ENCODE data around the gene CSH2. TPM values are rescaled to one million over a fixed set of nuclear protein-coding genes. Genes with fewer than 3 reads are reported as not detected.
"Not testable (repeated sequence)": the region's sequence is repeated elsewhere in the genome, so short reads cannot be mapped to it uniquely, and the experiment has no call there.

Gene CSH2
- total RNA-seq, 5 donors from 2014 or later (not counting 1 experiment from before 2014, with no cell fraction given), result not detected

- CTCF ChIA-PET, result interaction anchor here in 1 of 2 donors (0.6 kb wide), 1 partner anchor 148 kb away, joined by 5 read pairs; no protein-coding TSS in a partner anchor
- Histone ChIP-seq H3K4me3 (ENCODE audit: control insufficient read depth in 1 of 2, extremely low read depth in 1 of 2, low read length in 1 of 2) (no peak overlapping the region), H3K36me3 (ENCODE audit: control insufficient read depth in 2 of 2, extremely low read depth in 1 of 2, insufficient read depth in 1 of 2, low read length in 1 of 2) (no peaks in the 10 kb centered on the region), H3K27me3 (replicated peaks in 1 of 2; ENCODE audit: control insufficient read depth in 2 of 2, extremely low read depth in 1 of 2, insufficient read depth in 2 of 2, low read length in 1 of 2) (peaks cover 0 to 23% of the 10 kb centered on the region in 2 experiments), H3K27ac (ENCODE audit: low read length) (no peak overlapping the region), H3K9me3 (no peaks in the 10 kb centered on the region), H3K4me1 (ENCODE audit: control insufficient read depth in 1 of 2, extremely low read depth in 1 of 2, insufficient read depth in 2 of 2, low read length in 2 of 2) (peaks cover 0 to 3% of the 10 kb centered on the region in 2 experiments)
- no peak overlapping the region for H3K4me3 Mint-ChIP-seq
- H3K27ac Mint-ChIP-seq, result no peak overlapping the region
- no peaks in the 10 kb centered on the region for H3K27me3 Mint-ChIP-seq
- POLR2A ChIA-PET, result no interaction called here
- no peaks in the 10 kb centered on the region for H3K36me3 Mint-ChIP-seq
- H3K9me3 Mint-ChIP-seq, result no peaks in the 10 kb centered on the region
- peaks cover 0 to 1% (median 0%) of the 10 kb centered on the region in 3 donors for H3K4me1 Mint-ChIP-seq
- WGBS (ENCODE audit: insufficient coverage), result 86% methylated on average over 7 of the region's 12 CpGs
- DNase-seq (no peak), ATAC-seq (replicated peaks in 1 of 4) (no peak)
Measured at GRCh38 chr17:63880706-63881105, 7.2 kb upstream of the CSH2 start.

- ChIA-PET CTCF (interaction anchor here in 1 of 2 donors (0.6 kb wide), 1 partner anchor 9 kb away, joined by 3 read pairs; no protein-coding TSS in a partner anchor), POLR2A (interaction anchor here in 1 of 2 donors (0.6 kb wide), 1 partner anchor 309 kb away, joined by 6 read pairs; no protein-coding TSS in a partner anchor)
- H3K4me1 ChIP-seq (ENCODE audit: control insufficient read depth in 1 of 2, extremely low read depth in 1 of 2, insufficient read depth in 2 of 2, low read length in 2 of 2); H3K27ac ChIP-seq (ENCODE audit: low read length); H3K36me3 Mint-ChIP-seq; H3K36me3 ChIP-seq (ENCODE audit: control insufficient read depth in 2 of 2, extremely low read depth in 1 of 2, insufficient read depth in 1 of 2, low read length in 1 of 2); H3K27me3 Mint-ChIP-seq; H3K9me3 ChIP-seq; ATAC-seq (replicated peaks in 1 of 4); H3K27ac Mint-ChIP-seq; DNase-seq; H3K9me3 Mint-ChIP-seq; H3K4me3 ChIP-seq (ENCODE audit: control insufficient read depth in 1 of 2, extremely low read depth in 1 of 2, low read length in 1 of 2); H3K4me1 Mint-ChIP-seq; H3K4me3 Mint-ChIP-seq: not testable (repeated sequence)
- peaks cover 0 to 23% of the 10 kb centered on the region in 2 experiments for H3K27me3 ChIP-seq (replicated peaks in 1 of 2; ENCODE audit: control insufficient read depth in 2 of 2, extremely low read depth in 1 of 2, insufficient read depth in 2 of 2, low read length in 1 of 2)
- 81% methylated on average over 5 of the region's 9 CpGs for WGBS (ENCODE audit: insufficient coverage)
Measured at GRCh38 chr17:63878413-63878812, 4.9 kb upstream of the CSH2 start.

GRCh38 chr17:63874693-63875092 is 1.2 kb upstream of the CSH2 start:
- H3K27ac ChIP-seq (ENCODE audit: low read length); CTCF ChIA-PET; ATAC-seq (replicated peaks in 1 of 4); H3K4me1 ChIP-seq (ENCODE audit: control insufficient read depth in 1 of 2, extremely low read depth in 1 of 2, insufficient read depth in 2 of 2, low read length in 2 of 2); H3K4me1 Mint-ChIP-seq; H3K9me3 Mint-ChIP-seq; H3K4me3 ChIP-seq (ENCODE audit: control insufficient read depth in 1 of 2, extremely low read depth in 1 of 2, low read length in 1 of 2); H3K9me3 ChIP-seq; H3K27me3 Mint-ChIP-seq; POLR2A ChIA-PET; H3K4me3 Mint-ChIP-seq; H3K27me3 ChIP-seq (replicated peaks in 1 of 2; ENCODE audit: control insufficient read depth in 2 of 2, extremely low read depth in 1 of 2, insufficient read depth in 2 of 2, low read length in 1 of 2); H3K36me3 Mint-ChIP-seq; DNase-seq; H3K36me3 ChIP-seq (ENCODE audit: control insufficient read depth in 2 of 2, extremely low read depth in 1 of 2, insufficient read depth in 1 of 2, low read length in 1 of 2); H3K27ac Mint-ChIP-seq: not testable (repeated sequence)
- WGBS (ENCODE audit: insufficient coverage), result no CpG with 5 or more reads among the region's 6 CpGs

GRCh38 chr17:63874061-63874626 is 667 bp upstream of the CSH2 start:
- POLR2A ChIA-PET; H3K27me3 Mint-ChIP-seq; H3K36me3 ChIP-seq (ENCODE audit: control insufficient read depth in 2 of 2, extremely low read depth in 1 of 2, insufficient read depth in 1 of 2, low read length in 1 of 2); H3K27me3 ChIP-seq (replicated peaks in 1 of 2; ENCODE audit: control insufficient read depth in 2 of 2, extremely low read depth in 1 of 2, insufficient read depth in 2 of 2, low read length in 1 of 2); H3K9me3 ChIP-seq; H3K4me1 Mint-ChIP-seq; CTCF ChIA-PET; H3K36me3 Mint-ChIP-seq; H3K4me1 ChIP-seq (ENCODE audit: control insufficient read depth in 1 of 2, extremely low read depth in 1 of 2, insufficient read depth in 2 of 2, low read length in 2 of 2); ATAC-seq (replicated peaks in 1 of 4); DNase-seq; H3K27ac Mint-ChIP-seq; H3K4me3 ChIP-seq (ENCODE audit: control insufficient read depth in 1 of 2, extremely low read depth in 1 of 2, low read length in 1 of 2); H3K9me3 Mint-ChIP-seq; H3K4me3 Mint-ChIP-seq; H3K27ac ChIP-seq (ENCODE audit: low read length): not testable (repeated sequence)
- WGBS (ENCODE audit: insufficient coverage), result no CpG with 5 or more reads among the region's 8 CpGs

- H3K9me3 Mint-ChIP-seq; DNase-seq; ATAC-seq (replicated peaks in 1 of 4); H3K27me3 ChIP-seq (replicated peaks in 1 of 2; ENCODE audit: control insufficient read depth in 2 of 2, extremely low read depth in 1 of 2, insufficient read depth in 2 of 2, low read length in 1 of 2); H3K4me1 ChIP-seq (ENCODE audit: control insufficient read depth in 1 of 2, extremely low read depth in 1 of 2, insufficient read depth in 2 of 2, low read length in 2 of 2); POLR2A ChIA-PET; H3K36me3 ChIP-seq (ENCODE audit: control insufficient read depth in 2 of 2, extremely low read depth in 1 of 2, insufficient read depth in 1 of 2, low read length in 1 of 2); H3K4me3 Mint-ChIP-seq; H3K4me3 ChIP-seq (ENCODE audit: control insufficient read depth in 1 of 2, extremely low read depth in 1 of 2, low read length in 1 of 2); H3K36me3 Mint-ChIP-seq; H3K27ac Mint-ChIP-seq; H3K9me3 ChIP-seq; H3K27me3 Mint-ChIP-seq; H3K4me1 Mint-ChIP-seq; H3K27ac ChIP-seq (ENCODE audit: low read length); CTCF ChIA-PET: not testable (repeated sequence)
- no CpG with 5 or more reads among the region's 15 CpGs for WGBS (ENCODE audit: insufficient coverage)
Measured at GRCh38 chr17:63871646-63872365, 1.7 kb downstream of the CSH2 start.

GRCh38 chr17:63870292-63870665 is 3.2 kb downstream of the CSH2 start:
- H3K27ac Mint-ChIP-seq; H3K36me3 Mint-ChIP-seq; H3K9me3 ChIP-seq; H3K4me3 ChIP-seq (ENCODE audit: control insufficient read depth in 1 of 2, extremely low read depth in 1 of 2, low read length in 1 of 2); ATAC-seq (replicated peaks in 1 of 4); H3K27me3 Mint-ChIP-seq; H3K36me3 ChIP-seq (ENCODE audit: control insufficient read depth in 2 of 2, extremely low read depth in 1 of 2, insufficient read depth in 1 of 2, low read length in 1 of 2); H3K4me3 Mint-ChIP-seq; DNase-seq; H3K4me1 Mint-ChIP-seq; H3K4me1 ChIP-seq (ENCODE audit: control insufficient read depth in 1 of 2, extremely low read depth in 1 of 2, insufficient read depth in 2 of 2, low read length in 2 of 2); H3K27me3 ChIP-seq (replicated peaks in 1 of 2; ENCODE audit: control insufficient read depth in 2 of 2, extremely low read depth in 1 of 2, insufficient read depth in 2 of 2, low read length in 1 of 2); H3K27ac ChIP-seq (ENCODE audit: low read length); POLR2A ChIA-PET; H3K9me3 Mint-ChIP-seq: not testable (repeated sequence)
- no CpG with 5 or more reads among the region's 4 CpGs for WGBS (ENCODE audit: insufficient coverage)
- CTCF ChIA-PET, result interaction anchor here in 1 of 2 donors (0.6 kb wide), 1 partner anchor 428 kb away, joined by 3 read pairs; no protein-coding TSS in a partner anchor

All from T-cell (primary cell).